Stimulated activated naive CD4-positive, alpha-beta T cell treated with Interleukin-2 at 50 U/mL for 16 hours (primary cell): Measurements from ENCODE around the gene CASP10.

Experiments
- DNase-seq: peaks from one replicate; lab custom pipeline; 2025; lab: John Stamatoyannopoulos, UW

CASP10 gene

GRCh38 chr2:201233192-201233811 is 50.4 kb downstream of the CASP10 start:
- peak; percentile 85 for DNase-seq

- no peak for DNase-seq
Measured at GRCh38 chr2:201233812-201234662, 51.1 kb downstream of the CASP10 start.

GRCh38 chr2:201234663-201235135 is 51.8 kb downstream of the CASP10 start:
- no peak for DNase-seq

GRCh38 chr2:201235860-201236811 is 53.2 kb downstream of the CASP10 start:
- no peak for DNase-seq

GRCh38 chr2:201237486-201238123 is 54.7 kb downstream of the CASP10 start:
- DNase-seq = no peak

- DNase-seq = peak; percentile 15
Measured at GRCh38 chr2:201239167-201239935, 56.4 kb downstream of the CASP10 start.

- no peak for DNase-seq
Measured at GRCh38 chr2:201242571-201243277, 59.8 kb downstream of the CASP10 start.

GRCh38 chr2:201244829-201245228 is 61.9 kb downstream of the CASP10 start:
- DNase-seq = no peak

- DNase-seq = no peak
Measured at GRCh38 chr2:201246280-201246679, 63.3 kb downstream of the CASP10 start.

GRCh38 chr2:201248288-201248844 is 65.4 kb downstream of the CASP10 start:
- no peak for DNase-seq

- no peak for DNase-seq
Measured at GRCh38 chr2:201249889-201250288, 66.9 kb downstream of the CASP10 start.

- DNase-seq = no peak
Measured at GRCh38 chr2:201250741-201251140, 67.8 kb downstream of the CASP10 start.

GRCh38 chr2:201254081-201254730 is 71.3 kb downstream of the CASP10 start:
- DNase-seq = no peak

- DNase-seq = no peak
Measured at GRCh38 chr2:201255408-201256033, 72.6 kb downstream of the CASP10 start.

GRCh38 chr2:201256082-201256481 is 73.1 kb downstream of the CASP10 start:
- DNase-seq = no peak

GRCh38 chr2:201257381-201257955 is 74.5 kb downstream of the CASP10 start:
- peak; percentile 33 for DNase-seq

- DNase-seq = peak; percentile 92
Measured at GRCh38 chr2:201257956-201258665, 75.2 kb downstream of the CASP10 start.
